NCI-H82 treated with DMSO at 0.1 percent for 48 hours (cell line): ENCODE measurements around the gene SRF.

Experiments used
- DNase-seq: peaks from one replicate; lab custom pipeline; 2025; ENCODE audit not compliant: unreplicated experiment; lab: John Stamatoyannopoulos, UW

SRF gene

GRCh38 chr6:43181942-43182860 is 11.1 kb downstream of the SRF start, which contains the start of gene CUL9:
CUL9 (plus strand) TSS chr6:43182196; CDS start chr6:43184311, 2,115 bp downstream.
- peak; percentile 48 for DNase-seq

DNA sequence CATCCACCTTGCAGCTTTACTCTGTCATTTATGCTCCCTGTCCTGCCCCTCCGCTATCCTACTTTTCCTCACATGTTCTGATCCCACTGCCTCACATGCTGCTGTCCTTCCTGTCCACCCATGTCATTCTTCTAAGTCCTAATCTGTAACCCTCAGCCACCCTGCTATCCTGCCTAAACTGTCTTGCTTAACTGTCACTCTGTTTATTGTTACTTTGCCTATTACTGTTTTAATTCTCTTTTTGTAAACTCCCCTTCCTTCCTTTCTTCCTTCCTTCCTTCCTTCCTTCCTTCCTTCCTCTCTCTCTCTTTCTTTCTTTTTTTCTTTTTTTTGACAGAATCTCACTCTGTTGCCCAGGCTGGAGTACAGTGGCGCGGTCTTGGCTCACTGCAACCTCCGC is 12.4 kb downstream of the SRF start:
- no peak for DNase-seq

- no peak for DNase-seq
These were observed 13.4 kb downstream of the SRF start for GRCh38 chr6:43184268-43184985.

- no peak for DNase-seq
These were observed 14.4 kb downstream of the SRF start for GRCh38 chr6:43185391-43185985.

GRCh38 chr6:43186019-43186418 is 14.9 kb downstream of the SRF start:
- no peak for DNase-seq

- no peak for DNase-seq
These were observed 15.6 kb downstream of the SRF start for GRCh38 chr6:43186706-43187105.

- no peak for DNase-seq
These were observed 16.8 kb downstream of the SRF start for GRCh38 chr6:43187821-43188220.

GRCh38 chr6:43188426-43188825 is 17.4 kb downstream of the SRF start:
- DNase-seq: no peak

GRCh38 chr6:43189776-43190304 is 18.8 kb downstream of the SRF start:
- DNase-seq: no peak

DNA sequence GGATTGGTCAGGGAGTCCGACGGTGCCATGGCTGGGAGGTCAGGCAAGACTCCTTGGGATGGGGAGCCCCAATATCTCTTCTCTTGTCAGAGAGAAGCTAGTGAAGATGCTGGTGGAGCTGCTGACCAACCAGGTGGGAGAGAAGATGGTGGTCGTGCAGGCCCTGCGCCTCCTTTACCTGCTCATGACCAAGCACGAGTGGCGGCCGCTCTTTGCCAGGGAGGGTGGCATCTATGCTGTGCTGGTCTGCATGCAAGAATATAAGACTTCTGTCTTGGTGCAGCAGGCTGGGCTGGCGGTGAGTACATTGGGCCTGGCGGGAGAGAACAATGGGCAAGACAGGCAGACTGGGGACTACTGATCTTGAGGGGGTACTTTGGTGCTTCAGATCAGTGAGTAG is 21.8 kb downstream of the SRF start:
- DNase-seq: no peak

DNA sequence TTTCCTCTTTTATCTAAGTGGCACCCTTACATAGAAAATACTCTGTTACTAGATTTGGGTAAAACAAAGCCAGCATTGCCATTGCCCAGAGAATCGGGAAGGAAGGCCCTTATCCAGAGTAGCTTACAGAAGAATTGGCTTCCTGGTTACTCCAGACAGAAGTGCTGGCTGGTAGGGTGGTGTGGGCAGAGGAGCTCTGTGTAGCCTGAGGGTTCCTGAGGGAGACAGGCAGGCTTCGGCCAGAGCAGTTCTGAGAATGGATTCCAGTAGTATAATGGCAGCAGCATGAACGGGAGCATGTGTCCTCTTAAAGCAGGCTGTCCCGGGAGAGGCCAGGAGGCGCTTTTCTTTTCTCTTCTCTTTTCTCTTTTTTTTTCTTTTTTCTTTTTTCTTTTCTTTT is 22.9 kb downstream of the SRF start:
- no peak for DNase-seq

GRCh38 chr6:43196337-43196736 is 25.3 kb downstream of the SRF start:
- no peak for DNase-seq

DNA sequence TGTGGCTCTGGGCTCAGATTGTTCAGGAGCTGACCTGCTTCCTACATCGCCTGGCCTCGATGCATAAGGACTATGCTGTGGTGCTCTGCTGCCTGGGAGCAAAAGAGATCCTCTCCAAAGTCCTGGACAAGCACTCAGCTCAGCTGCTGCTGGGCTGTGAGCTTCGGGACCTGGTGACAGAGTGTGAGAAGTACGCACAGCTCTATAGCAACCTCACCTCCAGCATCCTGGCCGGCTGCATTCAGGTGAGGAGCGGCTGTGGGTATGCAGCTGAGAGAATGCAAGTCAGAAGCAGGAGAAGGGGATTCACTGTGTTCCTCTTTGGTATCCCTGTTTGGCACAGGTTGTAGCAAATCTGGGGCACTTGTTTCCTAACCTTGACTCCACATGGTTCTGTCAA is 28.8 kb downstream of the SRF start:
- no peak for DNase-seq

DNA sequence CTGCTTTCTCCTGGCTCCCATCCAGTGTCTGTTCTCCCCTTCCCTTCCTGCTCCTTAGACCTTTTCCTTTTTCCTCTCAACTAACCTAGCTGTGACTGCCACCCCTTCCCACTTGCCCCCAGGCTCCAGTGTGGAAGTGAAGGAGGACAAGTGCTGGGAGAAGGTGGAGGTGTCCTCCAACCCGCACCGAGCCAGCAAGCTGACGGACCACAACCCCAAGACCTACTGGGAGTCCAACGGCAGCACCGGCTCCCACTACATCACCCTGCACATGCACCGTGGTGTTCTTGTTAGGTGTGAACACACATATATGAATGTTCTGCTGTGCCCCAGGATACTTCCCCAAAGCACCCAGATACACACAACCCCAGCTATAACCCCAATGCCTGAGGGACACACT is 29.5 kb downstream of the SRF start:
- DNase-seq: no peak

GRCh38 chr6:43202451-43202850 is 31.4 kb downstream of the SRF start:
- DNase-seq: no peak

- no peak for DNase-seq
These were observed 32.1 kb downstream of the SRF start for GRCh38 chr6:43203029-43203717.

- no peak for DNase-seq
These were observed 32.6 kb downstream of the SRF start for GRCh38 chr6:43203718-43204095.

- no peak for DNase-seq
These were observed 33.4 kb downstream of the SRF start for GRCh38 chr6:43204271-43205105.

DNA sequence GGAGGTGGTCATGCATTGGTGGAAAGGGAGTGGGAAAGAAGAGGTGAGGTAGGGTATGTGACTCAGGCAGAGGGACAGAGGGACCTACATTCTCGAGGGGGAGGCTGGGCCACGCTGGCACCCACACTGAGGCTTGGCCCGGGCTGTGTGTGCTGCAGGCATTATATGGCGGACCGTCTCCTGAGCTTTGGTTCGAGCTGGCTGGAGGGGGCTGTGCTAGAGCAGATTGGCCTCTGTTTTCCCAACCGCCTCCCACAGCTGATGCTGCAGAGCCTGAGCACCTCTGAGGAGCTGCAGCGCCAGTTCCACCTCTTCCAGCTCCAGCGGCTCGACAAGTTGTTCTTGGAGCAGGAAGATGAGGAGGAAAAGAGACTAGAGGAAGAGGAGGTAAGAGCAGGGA is 34.8 kb downstream of the SRF start:
- no peak for DNase-seq

DNA sequence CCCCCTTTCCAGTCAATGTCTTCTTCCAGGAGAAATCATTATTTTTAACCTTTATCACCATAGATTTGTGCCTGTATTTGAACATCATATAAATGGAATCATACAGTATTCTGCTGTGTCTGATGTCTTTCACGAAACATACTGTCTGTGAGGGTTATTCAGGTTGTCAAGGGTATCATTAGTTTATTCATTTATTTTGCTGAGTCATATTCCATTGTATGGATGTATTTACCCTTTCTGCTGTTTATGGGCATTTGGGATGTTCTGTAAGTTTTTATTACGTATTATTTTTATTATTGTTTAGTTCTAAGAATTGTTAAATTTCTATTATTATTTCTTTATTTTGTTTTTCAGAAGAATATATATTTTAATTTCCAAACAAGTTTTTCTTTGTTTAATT is 36.2 kb downstream of the SRF start:
- DNase-seq: no peak
